Liver (tissue), 9 donors: ENCODE results near the gene PSMB9. TPM values are rescaled to one million over a fixed set of nuclear protein-coding genes. Genes with fewer than 3 reads are reported as not detected.

Source experiments
- DNase-seq: peaks from one replicate; pipeline ENCODE4 v3.0.0-alpha.2; 2017; ENCODE audit warnings: low spot score
- H3K27ac ChIP-seq, 2 donors: one replicate each; pipeline ENCODE4 v1.7.0; 2013; ENCODE audit warnings: inconsistent platforms in 2 of 2, low read length in 2 of 2, control low read depth in 1 of 2, low read depth in 1 of 2, mild to moderate bottlenecking in 1 of 2
- H3K27me3 ChIP-seq, 4 donors: one replicate each; pipeline versions ENCODE4 v1.6.1 to v1.7.0; 2013; ENCODE audit warnings: low read length in 3 of 4, inconsistent platforms in 1 of 4, mild to moderate bottlenecking in 1 of 4, moderate library complexity in 1 of 4; ENCODE audit not compliant: control insufficient read depth in 4 of 4, insufficient read depth in 4 of 4
- H3K36me3 ChIP-seq, 4 donors: one replicate each; pipeline versions ENCODE4 v1.6.1 to v1.7.0; 2013; ENCODE audit warnings: low read length in 3 of 4, mild to moderate bottlenecking in 3 of 4, low read depth in 1 of 4, moderate library complexity in 1 of 4; ENCODE audit not compliant: control insufficient read depth in 4 of 4, insufficient read depth in 3 of 4
- H3K4me1 ChIP-seq, 4 donors: one replicate each; pipeline versions ENCODE4 v1.6.1 to v1.7.0; 2013; ENCODE audit warnings: low read length in 3 of 4, mild to moderate bottlenecking in 3 of 4, moderate library complexity in 1 of 4; ENCODE audit not compliant: control insufficient read depth in 4 of 4, insufficient read depth in 4 of 4
- H3K4me3 ChIP-seq, 3 donors: one replicate each; pipeline versions ENCODE4 v1.6.1 to v1.7.0; 2013; ENCODE audit warnings: low read length in 3 of 3, control low read depth in 1 of 3, low read depth in 1 of 3, mild to moderate bottlenecking in 1 of 3
- H3K9ac ChIP-seq, 2 donors: one replicate each; pipeline ENCODE4 v1.7.0; 2013; ENCODE audit warnings: low read length in 2 of 2, mild to moderate bottlenecking in 2 of 2, moderate library complexity in 2 of 2, control low read depth in 1 of 2, low read depth in 1 of 2
- H3K9me3 ChIP-seq, 4 donors: one replicate each; pipeline versions ENCODE4 v1.6.1 to v1.7.0; 2013; ENCODE audit warnings: low read length in 3 of 4; ENCODE audit not compliant: control insufficient read depth in 4 of 4
- FOXA1 ChIP-seq: IDR thresholded peaks from 2 replicates; pipeline ENCODE4 v1.6.1; 2016; ENCODE audit warnings: antibody characterized with exemption
- FOXA2 ChIP-seq: IDR thresholded peaks from 2 replicates; pipeline ENCODE4 v1.6.1; 2016; ENCODE audit warnings: antibody characterized with exemption
- GABPA ChIP-seq, 2 donors: IDR thresholded peaks in 1 of 2; conservative IDR thresholded peaks in 1 of 2; 2 replicates each; pipeline ENCODE4 v1.6.1; 2016; ENCODE audit warnings: antibody characterized with exemption in 2 of 2, mild to moderate bottlenecking in 1 of 2, moderate library complexity in 1 of 2
- HNF4G ChIP-seq: IDR thresholded peaks from 2 replicates; pipeline ENCODE4 v1.6.1; 2016; ENCODE audit warnings: antibody characterized with exemption
- JUND ChIP-seq, 2 donors: IDR thresholded peaks; 2 replicates each; pipeline ENCODE4 v1.6.1; 2016; ENCODE audit warnings: antibody characterized with exemption in 2 of 2
- NR2F2 ChIP-seq: IDR thresholded peaks from 2 replicates; pipeline ENCODE4 v1.6.1; 2016; ENCODE audit warnings: antibody characterized with exemption
- SP1 ChIP-seq: IDR thresholded peaks from 2 replicates; pipeline ENCODE4 v1.6.1; 2018; ENCODE audit warnings: antibody characterized with exemption, mild to moderate bottlenecking
- TAF1 ChIP-seq: conservative IDR thresholded peaks from 2 replicates; pipeline ENCODE4 v1.6.1; 2016; ENCODE audit warnings: antibody characterized with exemption, mild to moderate bottlenecking
- YY1 ChIP-seq: IDR thresholded peaks from 2 replicates; pipeline ENCODE4 v1.6.1; 2016; ENCODE audit warnings: antibody characterized with exemption, mild to moderate bottlenecking
- whole genome bisulfite sequencing: extraction: QIAGEN DNeasy Blood & Tissue Kit; methylation state at CpG from one replicate; pipeline ENCODE4 v1.1.7; 2013; 5-methylcytosine and 5-hydroxymethylcytosine counted together
- polyA plus RNA-seq, 2 donors: library from polyadenylated mRNA; stranded (reverse) in 1 of 2; unstranded in 1 of 2; fragments of 200-250 nt in 1 of 2; fragments of >200 nt in 1 of 2; fragmentation: Nextera tagmentation in 1 of 2; extraction: Ambion mirVana in 1 of 2; gene quantifications; one replicate each; pipeline versions ENCODE4 v1.2.1 to v1.2.3, GENCODE V29; 2013 to 2015
- total RNA-seq, 2 donors: library from RNA; depleted of rRNA; stranded (reverse); fragments of >200 nt; gene quantifications; one replicate each; pipeline ENCODE4 v1.2.3, GENCODE V29; 2014
- TF ChIP-seq, protein P1 (sequence below): IDR thresholded peaks from 2 replicates; pipeline ENCODE4 v1.6.1; 2016; ENCODE audit warnings: antibody characterized with exemption, mild to moderate bottlenecking
- TF ChIP-seq, protein P2 (sequence below): IDR thresholded peaks from 2 replicates; pipeline ENCODE4 v1.6.1; 2016; ENCODE audit warnings: antibody characterized with exemption
- TF ChIP-seq, protein P3 (sequence below): IDR thresholded peaks from 2 replicates; pipeline ENCODE4 v1.6.1; 2016; ENCODE audit warnings: antibody characterized with exemption
- TF ChIP-seq, protein P4 (sequence below): fragments of 150-350 bp; IDR thresholded peaks from 2 replicates; pipeline ENCODE4 v1.5.1; 2017; ENCODE audit warnings: improper control_type of control experiment, low read depth, low read length; ENCODE audit not compliant: missing input control
- TF ChIP-seq, protein P5 (sequence below): IDR thresholded peaks from 2 replicates; pipeline ENCODE4 v1.6.1; 2016; ENCODE audit warnings: antibody characterized with exemption
- donor health status: healthy.
- donor health status: healthy.
- donor health status: healthy.
- donor health status: healthy.
- donor health status: healthy.

The PSMB9 gene
- total and polyA plus RNA-seq, 4 donors, result 11.7 to 31.6 (median 20.2) TPM

DNA sequence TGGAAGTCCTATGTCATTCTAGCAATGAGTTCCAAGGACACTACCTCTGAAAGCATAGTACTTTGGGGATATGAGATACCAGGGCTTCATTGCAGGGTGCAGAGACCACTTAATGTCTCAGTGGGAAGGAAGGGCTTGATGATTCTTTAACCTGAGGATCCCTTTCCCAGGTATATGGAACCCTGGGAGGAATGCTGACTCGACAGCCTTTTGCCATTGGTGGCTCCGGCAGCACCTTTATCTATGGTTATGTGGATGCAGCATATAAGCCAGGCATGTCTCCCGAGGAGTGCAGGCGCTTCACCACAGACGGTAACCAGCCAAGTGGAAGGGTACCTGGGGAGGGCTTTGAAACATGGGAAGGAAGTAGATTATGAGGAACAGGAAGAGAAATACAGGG, 4.2 kb downstream of the PSMB9 start:
- Histone ChIP-seq H3K9ac (no peak overlapping the region), H3K27ac (no peak overlapping the region), H3K27me3 (no peaks in the 10 kb centered on the region), H3K9me3 (no peaks in the 10 kb centered on the region), H3K36me3 (peaks cover 2 to 24% (median 21%) of the 10 kb centered on the region in 4 donors), H3K4me3 (no peak overlapping the region), H3K4me1 (peaks cover 4 to 7% (median 6%) of the 10 kb centered on the region in 4 donors)
- TF ChIP-seq NR2F2 (no peak), TAF1 (no peak), YY1 (no peak), JUND (IDR thresholded peaks at IDR 0.05) (no peak), GABPA (IDR thresholded peaks at IDR 0.05 in 1 of 2, conservative IDR thresholded peaks at IDR 0.05 in 1 of 2) (no peak), HNF4G (no peak), FOXA1 (no peak)
- TF ChIP-seq, protein P1, sequence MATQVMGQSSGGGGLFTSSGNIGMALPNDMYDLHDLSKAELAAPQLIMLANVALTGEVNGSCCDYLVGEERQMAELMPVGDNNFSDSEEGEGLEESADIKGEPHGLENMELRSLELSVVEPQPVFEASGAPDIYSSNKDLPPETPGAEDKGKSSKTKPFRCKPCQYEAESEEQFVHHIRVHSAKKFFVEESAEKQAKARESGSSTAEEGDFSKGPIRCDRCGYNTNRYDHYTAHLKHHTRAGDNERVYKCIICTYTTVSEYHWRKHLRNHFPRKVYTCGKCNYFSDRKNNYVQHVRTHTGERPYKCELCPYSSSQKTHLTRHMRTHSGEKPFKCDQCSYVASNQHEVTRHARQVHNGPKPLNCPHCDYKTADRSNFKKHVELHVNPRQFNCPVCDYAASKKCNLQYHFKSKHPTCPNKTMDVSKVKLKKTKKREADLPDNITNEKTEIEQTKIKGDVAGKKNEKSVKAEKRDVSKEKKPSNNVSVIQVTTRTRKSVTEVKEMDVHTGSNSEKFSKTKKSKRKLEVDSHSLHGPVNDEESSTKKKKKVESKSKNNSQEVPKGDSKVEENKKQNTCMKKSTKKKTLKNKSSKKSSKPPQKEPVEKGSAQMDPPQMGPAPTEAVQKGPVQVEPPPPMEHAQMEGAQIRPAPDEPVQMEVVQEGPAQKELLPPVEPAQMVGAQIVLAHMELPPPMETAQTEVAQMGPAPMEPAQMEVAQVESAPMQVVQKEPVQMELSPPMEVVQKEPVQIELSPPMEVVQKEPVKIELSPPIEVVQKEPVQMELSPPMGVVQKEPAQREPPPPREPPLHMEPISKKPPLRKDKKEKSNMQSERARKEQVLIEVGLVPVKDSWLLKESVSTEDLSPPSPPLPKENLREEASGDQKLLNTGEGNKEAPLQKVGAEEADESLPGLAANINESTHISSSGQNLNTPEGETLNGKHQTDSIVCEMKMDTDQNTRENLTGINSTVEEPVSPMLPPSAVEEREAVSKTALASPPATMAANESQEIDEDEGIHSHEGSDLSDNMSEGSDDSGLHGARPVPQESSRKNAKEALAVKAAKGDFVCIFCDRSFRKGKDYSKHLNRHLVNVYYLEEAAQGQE, result no peak
- TF ChIP-seq, protein P2, sequence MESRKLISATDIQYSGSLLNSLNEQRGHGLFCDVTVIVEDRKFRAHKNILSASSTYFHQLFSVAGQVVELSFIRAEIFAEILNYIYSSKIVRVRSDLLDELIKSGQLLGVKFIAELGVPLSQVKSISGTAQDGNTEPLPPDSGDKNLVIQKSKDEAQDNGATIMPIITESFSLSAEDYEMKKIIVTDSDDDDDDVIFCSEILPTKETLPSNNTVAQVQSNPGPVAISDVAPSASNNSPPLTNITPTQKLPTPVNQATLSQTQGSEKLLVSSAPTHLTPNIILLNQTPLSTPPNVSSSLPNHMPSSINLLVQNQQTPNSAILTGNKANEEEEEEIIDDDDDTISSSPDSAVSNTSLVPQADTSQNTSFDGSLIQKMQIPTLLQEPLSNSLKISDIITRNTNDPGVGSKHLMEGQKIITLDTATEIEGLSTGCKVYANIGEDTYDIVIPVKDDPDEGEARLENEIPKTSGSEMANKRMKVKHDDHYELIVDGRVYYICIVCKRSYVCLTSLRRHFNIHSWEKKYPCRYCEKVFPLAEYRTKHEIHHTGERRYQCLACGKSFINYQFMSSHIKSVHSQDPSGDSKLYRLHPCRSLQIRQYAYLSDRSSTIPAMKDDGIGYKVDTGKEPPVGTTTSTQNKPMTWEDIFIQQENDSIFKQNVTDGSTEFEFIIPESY, result no peak
- TF ChIP-seq, protein P3, sequence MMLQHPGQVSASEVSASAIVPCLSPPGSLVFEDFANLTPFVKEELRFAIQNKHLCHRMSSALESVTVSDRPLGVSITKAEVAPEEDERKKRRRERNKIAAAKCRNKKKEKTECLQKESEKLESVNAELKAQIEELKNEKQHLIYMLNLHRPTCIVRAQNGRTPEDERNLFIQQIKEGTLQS, result no peak
- 91% methylated on average over 5 of the region's 5 CpGs for WGBS
- no peak for DNase-seq

DNA sequence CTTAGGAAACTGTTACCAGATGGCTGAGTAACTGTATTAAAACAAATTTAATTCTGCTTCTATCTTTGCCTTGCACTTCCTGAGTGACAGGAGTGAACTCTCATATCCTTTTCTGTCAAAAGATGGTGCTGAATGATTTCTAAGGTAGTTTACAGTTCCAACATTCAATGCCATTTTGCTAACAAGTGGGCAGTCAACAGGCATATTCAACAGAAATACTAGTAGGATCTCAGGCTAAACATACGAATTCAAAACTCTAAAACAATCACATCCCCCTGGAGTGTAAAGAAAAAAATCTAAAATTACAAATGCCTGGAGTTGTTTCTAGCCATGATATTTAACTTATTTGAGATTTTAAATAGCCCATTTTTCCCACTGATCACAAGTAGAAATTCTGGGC, 6.7 kb downstream of the PSMB9 start:
- Histone ChIP-seq H3K36me3 (peaks cover 2 to 24% (median 21%) of the 10 kb centered on the region in 4 donors), H3K27me3 (no peaks in the 10 kb centered on the region), H3K4me1 (peaks cover 0 to 2% (median 0%) of the 10 kb centered on the region in 4 donors), H3K9ac (no peak overlapping the region), H3K4me3 (no peak overlapping the region), H3K9me3 (no peaks in the 10 kb centered on the region), H3K27ac (no peak overlapping the region)
- WGBS, result 88% methylated on average over 1 of the region's 1 CpG
- TF ChIP-seq FOXA1 (no peak), GABPA (IDR thresholded peaks at IDR 0.05 in 1 of 2, conservative IDR thresholded peaks at IDR 0.05 in 1 of 2) (no peak), SP1 (no peak), FOXA2 (no peak), NR2F2 (no peak), HNF4G (no peak), YY1 (no peak), JUND (IDR thresholded peaks at IDR 0.05) (no peak)
- TF ChIP-seq, protein P4, sequence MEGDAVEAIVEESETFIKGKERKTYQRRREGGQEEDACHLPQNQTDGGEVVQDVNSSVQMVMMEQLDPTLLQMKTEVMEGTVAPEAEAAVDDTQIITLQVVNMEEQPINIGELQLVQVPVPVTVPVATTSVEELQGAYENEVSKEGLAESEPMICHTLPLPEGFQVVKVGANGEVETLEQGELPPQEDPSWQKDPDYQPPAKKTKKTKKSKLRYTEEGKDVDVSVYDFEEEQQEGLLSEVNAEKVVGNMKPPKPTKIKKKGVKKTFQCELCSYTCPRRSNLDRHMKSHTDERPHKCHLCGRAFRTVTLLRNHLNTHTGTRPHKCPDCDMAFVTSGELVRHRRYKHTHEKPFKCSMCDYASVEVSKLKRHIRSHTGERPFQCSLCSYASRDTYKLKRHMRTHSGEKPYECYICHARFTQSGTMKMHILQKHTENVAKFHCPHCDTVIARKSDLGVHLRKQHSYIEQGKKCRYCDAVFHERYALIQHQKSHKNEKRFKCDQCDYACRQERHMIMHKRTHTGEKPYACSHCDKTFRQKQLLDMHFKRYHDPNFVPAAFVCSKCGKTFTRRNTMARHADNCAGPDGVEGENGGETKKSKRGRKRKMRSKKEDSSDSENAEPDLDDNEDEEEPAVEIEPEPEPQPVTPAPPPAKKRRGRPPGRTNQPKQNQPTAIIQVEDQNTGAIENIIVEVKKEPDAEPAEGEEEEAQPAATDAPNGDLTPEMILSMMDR, result no peak
- TF ChIP-seq, protein P1, result no peak
- TF ChIP-seq, protein P3, result no peak
- TF ChIP-seq, protein P2, result no peak
- TF ChIP-seq, protein P5, sequence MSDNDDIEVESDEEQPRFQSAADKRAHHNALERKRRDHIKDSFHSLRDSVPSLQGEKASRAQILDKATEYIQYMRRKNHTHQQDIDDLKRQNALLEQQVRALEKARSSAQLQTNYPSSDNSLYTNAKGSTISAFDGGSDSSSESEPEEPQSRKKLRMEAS, result no peak
- no peak for DNase-seq
